Posterior vena cava (tissue), 2 donors: Measurements from ENCODE around the gene ACYP2. TPM values are rescaled to one million over a fixed set of nuclear protein-coding genes. Genes with fewer than 3 reads are reported as not detected.

Experiments
- DNase-seq: peaks from one replicate; pipeline ENCODE4 v3.0.0-alpha.2; 2020; ENCODE audit warnings: low spot score
- intact Hi-C, 2 donors: fragments of 100-400 bp; cut with DNase I; formaldehyde crosslinking; loops; one replicate each; pipeline versions ENCODE4 v1.14.1 to v1.14.2; 2022 to 2023
- total RNA-seq, 2 donors: library from RNA; stranded (reverse); fragmentation: NEBNext Ultra II Directional; extraction: Animal tissue kit (Norgen Biotek cat#: 25700); gene quantifications; one replicate each; pipeline ENCODE4 v1.2.1, GENCODE V29; 2021
- donor health status: DM: yes; HTN: yes; CAD: no.
- donor health status: DM: yes; HTN: yes; CAD: no.

ACYP2 gene
- total RNA-seq, 2 donors from 2014 or later: 16.8 to 17.0 TPM

DNA sequence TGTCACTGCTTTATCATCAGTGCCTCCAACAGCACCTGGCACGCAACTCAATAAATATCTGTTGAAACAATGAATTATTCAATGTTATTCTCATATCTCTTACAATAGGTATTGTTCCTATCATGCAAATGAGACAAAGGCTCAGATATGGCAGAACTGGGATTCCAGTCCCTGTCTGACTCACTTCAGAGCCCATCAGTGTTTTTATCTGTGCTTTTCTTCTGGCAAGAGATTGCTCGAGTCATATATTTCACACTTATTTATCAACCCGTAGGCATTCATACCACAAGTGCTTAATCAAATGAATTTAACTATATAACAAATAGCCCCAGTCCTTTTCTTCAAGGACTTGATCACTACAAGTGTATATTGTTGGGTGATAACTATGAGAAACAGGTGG lies 217.0 kb downstream of the ACYP2 start:
- intact Hi-C loops: loop anchor here in 1 of 2 donors (10.0 kb wide), 1 partner anchor 102 kb away; no protein-coding TSS in a partner anchor
- no peak for DNase-seq

DNA sequence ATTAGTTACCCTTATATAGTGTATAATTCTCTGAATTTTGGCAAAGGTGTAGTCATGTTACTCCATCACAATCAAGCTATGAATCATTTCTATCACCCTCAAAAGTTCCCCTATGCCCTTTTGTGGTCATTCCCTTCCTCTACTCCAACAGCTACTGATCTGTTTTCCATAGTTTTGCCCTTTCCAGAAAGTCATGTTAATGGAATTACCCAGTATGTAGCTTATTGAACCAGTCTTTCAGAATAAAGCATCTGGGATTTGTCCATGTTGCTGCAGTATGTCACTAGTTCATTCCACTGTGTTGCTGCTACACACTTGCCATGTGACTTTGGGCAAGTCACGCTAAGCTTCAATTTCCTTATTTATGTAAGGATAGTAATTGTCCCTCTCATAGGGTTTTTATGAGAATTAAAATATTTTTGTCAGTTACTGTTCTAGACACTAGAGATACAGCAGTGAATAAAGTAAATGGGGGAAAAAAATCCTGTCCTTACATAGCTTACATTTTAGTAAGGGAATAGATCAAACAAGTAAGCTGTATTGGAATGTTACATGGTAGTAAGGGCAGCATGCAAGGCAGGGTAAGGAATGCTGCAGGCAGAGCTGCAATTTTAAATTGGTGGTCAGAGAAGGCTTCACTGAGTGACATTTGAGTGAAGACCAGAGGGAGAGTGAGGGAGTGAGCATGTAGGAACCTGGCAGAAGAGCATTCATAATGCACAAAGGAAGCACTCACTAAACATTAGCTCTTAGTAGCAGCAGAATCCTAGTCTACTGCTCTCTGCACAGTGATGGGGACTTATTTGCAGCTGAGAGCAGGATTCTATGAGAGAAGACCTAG lies 220.9 kb downstream of the ACYP2 start:
- DNase-seq: no peak

DNA sequence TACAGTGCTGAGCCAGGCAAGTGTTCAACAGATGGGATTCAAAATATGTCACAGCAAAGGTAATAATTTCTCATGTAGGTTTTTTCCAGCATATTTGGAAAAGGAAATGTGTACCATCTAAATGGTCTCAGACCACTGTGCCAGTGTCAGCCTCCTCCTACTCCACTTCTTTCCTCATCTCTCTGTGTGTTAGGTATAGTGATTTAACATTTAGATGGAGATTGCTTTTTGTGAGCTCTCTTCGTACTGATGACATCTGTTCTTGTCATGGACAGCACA lies 221.5 kb downstream of the ACYP2 start:
- intact Hi-C loops: loop anchor here in 1 of 2 donors (10.0 kb wide), 1 partner anchor 98 kb away; no protein-coding TSS in a partner anchor
- DNase-seq: no peak

More for the DNA sequence above, 220.9 kb downstream of the ACYP2 start:
- intact Hi-C loops: loop anchor here in 1 of 2 donors (10.0 kb wide), 1 partner anchor 98 kb away; no protein-coding TSS in a partner anchor

DNA sequence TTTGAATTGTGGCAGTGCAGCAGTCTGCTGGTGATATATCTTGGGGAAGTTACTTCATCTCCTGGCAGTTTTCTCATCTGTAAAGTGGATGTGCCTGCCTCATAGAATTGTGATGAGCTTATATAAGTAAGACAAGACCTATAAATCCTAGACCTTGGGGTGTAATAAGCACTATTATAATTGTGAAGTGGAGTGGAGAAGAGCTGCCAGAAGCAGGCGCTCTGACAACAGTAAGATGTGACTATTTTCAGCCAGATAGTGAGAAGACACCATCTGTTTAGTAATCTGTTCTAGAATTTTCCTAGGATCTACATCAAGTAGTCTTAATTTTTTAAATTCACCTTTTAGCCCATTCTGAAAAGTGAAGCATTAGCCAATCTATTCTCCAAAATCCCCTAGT lies 226.2 kb downstream of the ACYP2 start:
- DNase-seq: no peak
- intact Hi-C loops: no loop called here

DNA sequence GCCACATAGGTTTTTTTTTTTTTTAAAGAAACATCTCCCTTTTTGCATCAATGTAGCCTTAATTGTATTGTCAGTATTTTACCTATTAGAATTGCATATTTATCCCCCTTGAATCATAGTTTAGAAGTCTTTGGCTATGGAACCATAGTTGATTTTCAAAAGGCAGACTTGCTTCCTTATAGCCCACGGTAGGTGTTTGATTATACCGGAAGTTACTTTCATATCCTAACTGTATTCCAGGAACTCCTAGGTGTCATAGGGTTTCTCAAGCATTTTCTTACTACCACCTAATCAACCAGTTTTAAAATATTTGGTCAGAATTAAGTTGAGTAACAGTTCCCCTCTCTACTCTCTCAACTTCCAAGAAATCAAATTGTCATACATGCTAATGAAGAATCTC lies 227.2 kb downstream of the ACYP2 start:
- no peak for DNase-seq
- intact Hi-C loops: no loop called here

DNA sequence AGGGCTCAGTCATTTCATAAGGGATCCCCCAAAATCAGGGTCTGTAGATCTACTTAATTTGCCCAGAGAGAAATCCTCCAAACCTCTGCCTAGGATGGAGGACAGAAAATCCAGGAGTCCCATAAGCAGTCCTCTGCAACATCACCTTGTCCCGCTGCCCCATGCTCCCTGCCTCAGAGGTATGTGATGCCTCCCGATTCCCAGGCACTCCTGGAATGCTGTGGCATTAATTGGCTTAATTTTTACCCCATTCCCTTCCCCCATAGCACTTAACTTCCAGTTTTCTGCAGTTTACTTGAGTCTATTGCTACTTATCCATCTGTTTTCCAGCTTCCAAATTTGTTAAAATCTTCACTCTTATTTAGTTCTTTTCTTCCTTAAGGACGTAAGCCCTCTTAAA lies 232.2 kb downstream of the ACYP2 start:
- intact Hi-C loops: no loop called here
- no peak for DNase-seq

DNA sequence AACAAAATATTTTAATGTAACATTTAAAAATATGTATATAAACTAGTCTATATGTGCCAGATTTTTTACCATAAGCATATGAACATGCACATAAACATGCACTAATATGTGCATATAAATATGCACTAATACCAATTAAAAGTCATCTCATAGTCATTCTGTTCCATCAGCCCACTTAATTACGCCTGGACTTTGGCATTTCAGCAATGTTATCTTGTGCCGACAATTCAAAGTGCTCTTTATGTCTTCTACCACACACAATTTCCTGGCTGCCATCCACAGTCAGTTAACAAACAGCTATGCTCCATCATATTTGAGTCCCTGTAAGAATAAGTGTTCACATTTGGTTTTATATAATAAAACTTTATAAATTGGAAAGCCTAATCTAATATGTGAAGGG lies 233.2 kb downstream of the ACYP2 start:
- no peak for DNase-seq
- intact Hi-C loops: no loop called here

DNA sequence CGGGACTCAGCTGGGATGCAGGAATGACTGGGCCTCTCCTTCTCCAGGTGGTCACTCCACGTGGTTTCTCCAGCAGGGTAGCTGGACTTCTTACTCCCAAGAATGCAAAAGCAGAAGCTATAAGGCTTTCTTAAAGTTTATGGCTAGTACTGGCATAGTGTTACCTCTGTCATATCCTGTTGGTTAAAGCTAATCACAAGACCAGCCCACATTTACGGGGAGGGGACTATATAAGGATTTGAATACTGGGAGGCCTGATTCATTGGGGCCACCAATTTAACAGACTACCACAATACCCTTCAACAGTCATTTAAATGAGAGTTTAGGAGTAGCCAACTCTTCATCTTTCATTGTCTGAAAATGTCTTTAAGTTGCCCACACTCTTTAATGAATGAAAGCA lies 235.0 kb downstream of the ACYP2 start:
- intact Hi-C loops: no loop called here
- no peak for DNase-seq

DNA sequence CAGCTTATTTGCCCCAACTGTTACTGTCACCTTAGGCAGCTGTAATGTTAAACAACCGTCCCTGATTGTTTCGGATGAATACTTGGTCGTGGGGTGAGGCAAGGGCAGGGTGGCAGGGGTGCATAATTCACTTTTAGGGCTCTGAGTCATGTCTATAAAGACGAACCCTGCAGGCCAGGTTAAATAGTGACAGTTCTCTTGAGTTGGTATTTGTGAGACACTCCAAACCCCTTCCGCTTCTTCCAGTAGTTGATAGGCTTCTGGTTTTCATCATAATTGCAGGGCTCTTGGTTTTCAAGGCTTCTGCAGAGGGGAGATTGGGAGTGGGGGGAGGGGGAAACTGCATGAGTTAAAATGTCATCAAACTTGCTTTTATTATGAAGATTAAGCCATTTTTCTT lies 237.8 kb downstream of the ACYP2 start:
- no peak for DNase-seq
- intact Hi-C loops: no loop called here

Other genes with a start within 250 kb of the ACYP2 start
- gene PSME4, start 144.6 kb upstream of the ACYP2 start, total RNA-seq: 10 to 100 TPM; 41.6 to 49.9 TPM
- gene TSPYL6, start 140.6 kb downstream of the ACYP2 start, total RNA-seq: not detected